ENCODE results near the gene SMARCE1.
"Not testable (repeated sequence)": the region's sequence is repeated elsewhere in the genome, so short reads cannot be mapped to it uniquely, and the experiment has no call there.

Gene SMARCE1

DNA sequence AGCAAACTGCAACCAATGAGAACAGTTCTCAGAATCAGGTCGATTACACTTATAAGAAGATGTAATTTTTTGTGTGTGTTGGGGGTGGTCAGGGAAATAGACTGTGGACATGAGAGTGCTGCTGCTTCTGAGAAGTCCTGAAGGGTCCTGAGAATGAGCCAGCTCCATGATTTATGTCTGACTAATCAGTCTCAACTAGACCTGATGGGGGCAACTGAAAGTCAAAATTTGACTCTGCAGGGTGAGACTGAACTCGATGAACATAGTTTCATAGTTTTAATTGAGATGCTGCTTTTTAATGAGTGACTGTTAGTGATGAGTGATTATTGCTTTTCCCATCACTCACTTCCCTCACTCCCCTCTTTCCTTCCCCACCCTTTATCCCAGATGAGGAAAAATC, 37.3 kb downstream of the SMARCE1 start:
- no peak for DNase-seq (ENCODE audit: low spot score)

DNA sequence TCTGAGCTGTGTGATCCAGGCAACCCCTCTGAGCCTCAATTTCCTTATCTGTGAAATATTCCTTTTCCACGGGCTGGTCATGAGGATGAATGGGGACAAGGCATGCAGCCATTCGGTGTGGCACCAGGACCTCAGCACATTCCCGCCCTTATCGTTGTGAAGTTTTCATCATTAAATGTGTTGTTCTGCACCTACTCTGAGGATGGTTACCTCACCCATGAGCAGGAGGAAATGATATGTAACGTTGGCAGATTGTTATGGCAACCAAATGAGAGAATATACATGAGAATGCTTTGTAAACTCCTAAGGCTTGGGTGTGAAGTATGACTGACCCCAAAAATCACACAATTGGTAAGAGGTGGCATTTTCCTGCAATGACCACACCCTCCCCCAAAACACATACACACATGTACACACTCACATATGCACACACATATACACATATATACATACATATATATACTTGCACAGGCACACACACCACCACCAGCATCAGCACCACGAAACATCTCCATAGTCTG, 39.5 kb downstream of the SMARCE1 start:
- DNase-seq (ENCODE audit: low spot score) = no peak

DNA sequence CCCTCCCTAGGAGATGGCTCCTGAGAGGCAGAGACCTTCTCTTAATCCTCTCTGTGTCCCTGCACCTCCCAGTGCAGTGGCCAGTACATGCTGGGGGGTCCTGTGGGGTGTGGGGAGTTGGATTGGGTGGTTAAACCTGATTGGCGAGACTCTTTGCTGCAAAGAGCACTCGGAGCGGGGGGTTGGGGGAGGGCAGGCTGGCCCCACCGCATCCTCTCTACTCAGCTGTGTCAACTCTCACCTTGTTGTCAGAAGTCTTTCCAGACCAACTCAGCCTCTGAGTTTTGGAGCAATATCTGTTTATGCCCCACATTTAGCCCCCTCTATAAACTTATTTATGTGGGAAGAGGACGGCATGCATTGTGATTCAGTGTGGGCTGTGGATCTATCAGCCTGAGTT, 40.0 kb downstream of the SMARCE1 start:
- DNase-seq (ENCODE audit: low spot score) = no peak

DNA sequence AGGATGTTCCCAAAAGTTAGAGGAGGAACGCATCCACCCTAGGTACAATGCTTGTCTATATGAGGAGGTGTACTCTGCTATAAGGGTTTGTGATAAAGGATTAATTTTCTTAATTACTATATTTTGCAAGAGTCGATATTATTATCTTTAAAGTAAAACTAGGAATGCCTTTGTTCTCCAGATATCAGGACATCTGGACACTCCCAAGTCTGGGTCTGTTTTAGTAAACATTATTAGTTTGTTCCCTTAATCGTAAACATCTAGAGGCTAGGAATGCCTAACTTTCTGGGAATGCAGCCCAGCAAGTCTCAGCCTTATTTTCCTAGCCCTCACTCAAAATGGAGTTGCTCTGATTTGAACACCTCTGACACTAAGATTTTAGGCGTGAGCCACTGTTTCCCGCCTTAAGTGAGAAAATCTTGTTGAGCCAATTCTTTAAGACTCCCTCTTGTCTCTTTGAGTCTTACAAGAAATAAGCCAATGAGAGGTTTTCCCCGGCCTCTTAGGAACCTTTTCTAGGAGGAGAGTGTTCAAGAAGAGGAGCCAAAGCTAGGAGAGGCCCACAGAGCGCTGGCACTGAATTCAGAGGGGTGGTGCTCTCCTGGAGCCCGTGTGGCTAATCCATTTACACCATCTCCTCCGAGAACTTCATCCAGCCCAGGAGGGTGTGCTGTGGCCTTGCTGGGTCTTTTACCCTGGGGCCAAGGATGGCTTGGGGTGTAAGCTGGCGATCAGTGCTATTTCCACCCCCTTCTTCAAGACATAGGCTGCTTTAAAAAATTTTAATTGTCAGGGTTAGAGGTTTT, 40.9 kb downstream of the SMARCE1 start:
- DNase-seq (ENCODE audit: low spot score) = no peak

DNA sequence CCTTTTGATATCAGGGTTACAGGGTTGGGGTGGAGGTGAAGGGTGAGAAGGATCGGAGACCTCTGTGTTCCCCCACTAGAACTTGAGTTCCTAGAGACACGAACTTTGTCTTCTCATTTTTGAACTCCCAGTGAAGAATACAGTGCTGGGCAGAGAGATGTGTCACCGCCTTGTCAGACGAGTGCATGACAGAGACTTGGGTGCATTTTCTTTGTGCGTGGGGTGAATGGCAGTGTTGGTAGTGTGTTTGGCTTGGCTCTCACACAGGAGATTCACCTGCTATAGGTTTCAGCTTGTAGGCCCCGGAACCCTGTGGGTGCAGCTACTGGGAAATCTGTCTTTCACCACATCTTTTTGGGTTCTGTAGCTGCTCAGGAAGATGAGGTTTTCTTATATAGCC, 42.3 kb downstream of the SMARCE1 start:
- DNase-seq (ENCODE audit: low spot score) = no peak

- no peak for DNase-seq (ENCODE audit: low spot score)
These were observed 43.1 kb downstream of the SMARCE1 start for GRCh38 chr17:40604327-40605080.

DNA sequence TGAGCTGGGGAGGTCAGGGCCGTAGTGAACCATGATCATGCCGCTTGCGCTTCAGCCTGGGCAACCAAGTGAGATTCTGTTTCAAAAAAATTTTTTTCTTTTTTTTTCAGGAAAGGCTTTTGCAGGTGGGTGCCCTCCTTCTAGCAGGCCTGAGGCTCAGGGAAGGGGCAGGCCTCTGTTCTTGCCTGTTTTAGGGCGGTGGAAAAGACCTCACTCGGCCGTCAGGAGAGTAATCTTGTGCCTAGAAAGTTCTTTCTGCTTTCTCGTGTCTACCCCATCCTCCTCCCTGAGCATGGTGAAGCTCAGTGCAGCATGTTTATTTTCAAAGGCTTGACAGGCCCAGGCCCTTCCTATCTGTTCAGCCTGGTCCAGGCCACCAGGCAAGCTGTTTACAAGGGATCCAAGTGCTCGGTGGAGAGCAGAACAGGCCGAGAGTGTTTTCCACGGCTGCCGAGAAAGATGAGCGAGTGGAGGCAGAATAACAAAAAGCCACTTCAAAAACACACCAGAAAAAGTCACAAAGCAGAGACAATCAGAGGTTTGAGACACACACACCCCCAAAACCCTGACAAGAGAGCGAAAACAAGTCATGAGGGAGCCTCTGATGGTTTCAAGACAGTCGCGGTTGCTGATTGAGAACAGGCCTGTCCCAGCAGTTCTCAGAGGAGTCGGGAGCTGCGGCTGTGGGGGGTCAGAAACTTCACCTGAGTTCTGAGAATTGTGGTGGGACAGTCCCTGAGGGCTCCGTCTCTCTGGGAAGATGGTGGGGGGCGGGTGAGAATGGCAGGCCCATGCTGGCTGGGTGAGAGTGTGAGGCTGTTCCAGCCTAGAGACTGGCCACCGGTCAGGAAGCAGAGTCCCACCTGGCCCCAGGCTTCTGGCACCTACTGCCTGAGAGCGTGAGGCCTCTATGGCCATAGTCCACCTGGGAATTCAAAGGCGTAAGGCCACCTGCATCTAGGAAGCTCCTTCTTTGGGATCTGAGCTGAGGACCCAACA, 44.9 kb downstream of the SMARCE1 start:
- DNase-seq (ENCODE audit: low spot score) = no peak

DNA sequence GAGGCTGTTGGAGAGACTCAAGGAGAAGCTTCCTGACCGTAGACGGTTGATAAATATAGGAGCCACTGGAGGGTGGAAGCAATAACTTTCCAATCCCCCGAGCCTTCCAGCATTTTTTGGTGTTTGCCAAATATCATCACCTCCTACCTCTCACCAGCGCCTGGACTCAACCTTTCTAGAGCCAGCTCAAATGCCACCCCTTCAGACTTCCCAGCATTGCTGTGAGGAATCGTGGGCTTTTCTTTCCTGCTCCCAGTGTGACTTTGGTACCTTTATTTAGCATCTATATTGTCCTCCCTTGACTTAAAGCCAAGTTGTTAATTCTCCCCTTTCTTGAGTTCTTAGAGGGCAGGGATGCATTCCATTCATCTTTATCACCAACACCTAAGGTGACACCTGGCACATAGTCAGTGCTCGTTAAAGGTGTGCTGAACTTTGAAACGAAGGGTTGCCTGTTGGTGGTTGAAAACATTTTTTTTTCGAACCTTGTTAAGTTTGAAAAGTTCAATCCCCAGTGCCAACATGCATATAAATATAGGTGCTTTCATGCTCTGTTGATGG, 47.1 kb downstream of the SMARCE1 start:
- no peak for DNase-seq (ENCODE audit: low spot score)

DNA sequence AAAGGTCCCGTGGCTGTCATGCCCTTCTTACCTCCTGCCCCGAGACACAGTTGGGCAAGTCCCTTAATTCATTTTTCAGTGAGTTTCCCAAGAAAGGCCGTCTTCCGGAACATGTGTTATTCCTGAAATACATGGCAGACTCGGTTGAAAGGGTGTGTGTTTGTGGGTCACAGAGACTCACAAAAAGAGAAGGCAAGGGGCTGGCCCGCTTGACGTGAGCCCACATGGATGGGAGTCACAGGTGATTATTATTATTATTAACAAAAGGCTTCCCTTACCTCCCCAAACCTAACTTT, 48.2 kb downstream of the SMARCE1 start:
- DNase-seq (ENCODE audit: low spot score) = no peak

GRCh38 chr17:40598619-40599467, 48.8 kb downstream of the SMARCE1 start:
- DNase-seq (ENCODE audit: low spot score) = peak; percentile 36

DNA sequence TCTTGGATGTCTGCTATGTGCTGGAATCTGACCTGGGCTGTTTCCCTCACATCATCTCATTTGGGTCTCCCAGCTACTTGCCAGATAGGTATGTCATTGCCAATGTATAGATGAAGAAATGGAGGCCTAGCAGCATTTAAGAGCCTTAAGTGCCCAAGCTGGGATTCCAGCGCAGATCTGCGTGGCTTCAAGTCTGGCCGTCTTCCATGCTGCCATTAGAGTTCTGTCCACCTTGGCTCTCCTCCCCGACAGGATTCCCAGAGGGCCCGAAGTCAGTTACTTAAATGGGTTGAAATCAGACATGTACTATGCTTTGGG, 49.4 kb downstream of the SMARCE1 start:
- no peak for DNase-seq (ENCODE audit: low spot score)

DNA sequence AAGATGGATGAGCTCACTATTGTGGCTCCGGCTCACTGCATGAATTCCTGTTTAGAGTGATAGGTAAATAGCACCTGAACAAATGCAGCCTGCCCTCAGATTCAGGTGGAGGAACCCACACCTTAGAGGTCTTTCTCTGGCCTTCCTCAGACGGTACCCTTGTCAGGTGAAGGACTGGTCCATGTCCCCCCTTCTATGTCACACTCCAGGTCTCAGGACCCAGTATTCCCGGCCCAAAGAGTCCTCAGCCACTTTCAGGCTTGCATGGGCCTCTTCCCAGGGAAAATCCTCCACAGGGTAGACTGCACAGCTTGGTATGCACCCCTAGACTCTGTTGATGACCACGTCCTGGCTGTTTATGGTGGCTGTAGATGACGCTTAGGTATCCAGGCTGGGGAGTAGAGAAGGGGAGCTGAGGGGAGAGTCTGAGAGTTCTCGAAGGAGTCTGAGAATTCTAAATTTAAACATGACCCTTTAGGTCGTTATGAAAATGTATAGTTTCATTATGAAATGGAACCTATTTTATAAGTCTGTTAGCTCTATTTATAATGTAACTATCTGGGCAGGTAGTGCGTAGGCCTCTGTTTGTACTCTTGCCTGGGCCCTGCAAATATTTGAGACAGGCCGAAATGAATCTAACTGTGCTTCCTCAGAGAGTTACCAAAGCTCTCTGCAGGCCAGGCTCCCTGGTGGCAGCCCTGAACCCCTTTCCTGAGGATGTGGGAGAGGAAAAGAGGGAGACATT, 49.9 kb downstream of the SMARCE1 start:
- DNase-seq (ENCODE audit: low spot score) = no peak

- no peak for DNase-seq (ENCODE audit: low spot score)
These were observed 50.5 kb downstream of the SMARCE1 start for GRCh38 chr17:40597156-40597555.

DNA sequence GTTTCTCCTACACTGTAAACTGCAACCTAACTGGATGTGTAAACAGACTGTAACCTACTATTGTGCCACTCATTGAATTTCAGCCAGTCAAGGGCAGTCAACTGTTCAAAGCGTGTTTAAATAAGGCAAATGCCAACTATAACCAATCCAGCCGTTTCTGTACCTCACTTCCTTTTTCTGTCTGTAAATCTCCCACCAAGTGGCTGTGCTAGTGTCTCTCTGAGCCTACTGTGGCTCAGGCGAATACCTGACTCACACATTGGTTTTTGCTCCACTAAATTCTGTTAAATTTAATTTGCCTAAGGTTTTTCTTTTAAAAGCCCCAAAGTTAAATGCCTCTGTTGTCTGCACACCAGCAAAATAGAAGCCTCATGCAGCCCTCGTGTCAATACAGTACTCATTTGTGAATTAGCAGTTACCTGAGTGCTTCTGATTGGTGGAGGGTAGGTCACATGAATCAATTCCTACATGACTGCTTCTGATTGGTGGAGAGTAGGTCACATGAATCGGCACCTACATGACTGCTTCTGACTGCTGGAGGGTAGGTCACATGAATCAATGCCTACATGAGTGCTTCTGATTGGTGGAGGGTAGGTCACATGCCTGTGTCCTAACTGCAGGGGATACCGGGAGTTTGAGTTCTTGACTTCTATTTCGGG, 51.2 kb downstream of the SMARCE1 start:
- DNase-seq (ENCODE audit: low spot score) = peak; percentile 99

- no peak for DNase-seq (ENCODE audit: low spot score)
These were observed 56.9 kb downstream of the SMARCE1 start for GRCh38 chr17:40590742-40591141.

DNA sequence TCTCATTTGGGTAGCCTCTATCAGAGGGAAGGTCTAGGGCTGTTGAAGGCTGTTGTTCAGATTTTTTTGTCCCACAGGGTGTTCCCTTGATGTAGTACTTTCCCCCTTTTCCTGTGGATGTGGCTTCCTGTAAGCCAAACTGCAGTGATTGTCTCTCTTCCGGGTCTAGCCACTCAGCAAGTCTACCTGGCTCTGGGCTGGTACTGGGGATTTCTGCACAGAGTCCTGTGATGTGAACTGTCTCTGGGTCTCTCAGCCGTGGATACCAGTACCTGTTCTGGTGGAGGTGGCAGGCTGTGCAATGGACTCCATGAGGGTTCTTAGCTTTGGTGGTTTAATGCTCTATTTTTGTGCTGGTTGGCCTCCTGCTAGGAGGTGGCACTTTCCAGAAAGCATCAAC, 59.1 kb downstream of the SMARCE1 start:
- DNase-seq (ENCODE audit: low spot score) = no peak

DNA sequence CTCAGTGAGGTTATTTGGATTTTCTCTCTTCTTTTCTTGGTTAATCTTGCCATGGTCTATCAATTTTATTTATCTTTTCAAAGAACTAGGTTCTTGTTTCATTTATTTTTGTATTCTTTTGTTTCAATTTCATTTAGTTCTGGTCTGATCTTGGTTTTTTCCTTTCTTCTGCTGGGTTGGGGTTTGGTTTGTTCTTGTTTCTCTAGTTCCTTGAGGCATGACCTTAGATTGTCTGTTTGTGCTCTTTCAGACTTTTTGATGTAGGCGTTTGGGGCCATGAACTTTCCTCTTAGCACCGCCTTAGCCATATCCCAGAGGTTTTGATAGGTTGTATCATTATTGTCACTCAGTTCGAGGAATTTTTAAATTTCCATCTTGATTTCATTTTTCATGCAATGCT, 61.4 kb downstream of the SMARCE1 start:
- DNase-seq (ENCODE audit: low spot score) = not testable (repeated sequence)

DNA sequence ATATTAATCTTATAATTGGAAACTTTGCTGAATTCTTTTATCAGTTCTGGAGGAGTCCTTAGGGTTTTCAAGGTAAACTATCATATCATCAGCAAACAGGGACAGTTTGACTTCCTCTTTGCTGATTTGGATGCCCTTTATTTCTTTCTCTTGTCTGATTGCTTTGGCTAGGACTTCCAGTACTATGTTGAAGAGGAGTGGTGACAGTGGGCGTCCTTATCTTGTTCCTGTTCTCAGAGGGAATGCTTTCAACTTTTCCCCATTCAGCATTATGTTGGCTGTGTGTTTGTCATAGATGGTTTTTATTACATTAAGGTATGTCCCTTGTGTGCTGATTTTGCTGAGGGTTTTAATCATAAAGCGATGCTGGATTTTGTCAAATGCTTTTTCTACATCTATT, 62.7 kb downstream of the SMARCE1 start:
- DNase-seq (ENCODE audit: low spot score) = not testable (repeated sequence)

DNA sequence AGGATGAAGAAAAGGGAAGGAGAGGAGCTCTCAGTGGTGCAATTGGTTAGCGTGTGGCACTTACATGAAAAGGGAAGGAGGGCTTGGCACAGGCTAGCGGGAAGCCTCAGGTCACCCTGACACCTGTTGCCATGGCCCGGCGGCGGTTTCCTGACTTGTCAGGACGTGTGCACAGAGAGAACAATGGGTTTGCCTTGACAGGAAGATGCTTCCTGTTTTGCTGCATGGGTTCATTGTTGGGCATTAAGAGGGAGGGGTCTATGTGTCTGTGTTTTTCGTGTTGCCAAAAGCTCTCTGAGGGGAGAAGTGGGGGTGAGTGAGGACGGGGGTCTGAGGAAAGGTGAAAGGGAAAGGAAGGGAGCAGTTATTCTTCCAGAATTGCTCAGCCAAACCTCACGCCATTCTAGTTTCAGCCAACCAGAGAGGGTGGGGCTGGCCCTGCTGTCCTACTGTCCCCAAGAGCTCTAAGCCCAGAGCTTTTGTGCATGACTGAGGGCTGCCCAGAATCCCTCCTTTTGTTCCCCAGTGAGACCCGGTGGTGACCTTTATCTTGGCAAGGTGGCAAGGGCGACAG, 65.2 kb downstream of the SMARCE1 start:
- peak; percentile 40 for DNase-seq (ENCODE audit: low spot score)

DNA sequence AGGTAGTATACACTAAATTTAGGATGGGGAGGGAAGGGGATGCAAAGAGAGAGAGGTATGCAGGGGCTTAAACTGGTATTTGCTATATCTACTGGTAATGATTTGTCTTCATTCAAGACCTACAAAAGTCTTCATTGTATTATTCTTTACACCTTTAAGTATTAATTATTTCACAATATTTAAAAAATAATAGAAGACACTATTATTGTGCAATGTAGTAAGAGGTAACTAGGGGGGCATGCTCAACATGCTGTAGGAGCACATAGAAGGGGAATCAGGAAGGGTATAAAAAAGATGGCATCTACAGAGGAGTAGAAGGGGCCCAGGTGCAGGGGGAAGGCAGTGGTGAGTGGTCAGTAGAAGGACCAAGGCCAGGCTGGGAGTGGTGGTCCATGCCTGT, 67.5 kb downstream of the SMARCE1 start:
- DNase-seq (ENCODE audit: low spot score) = no peak
